ENCODE measurements around the gene ARL9.

The ARL9 gene, protein sequence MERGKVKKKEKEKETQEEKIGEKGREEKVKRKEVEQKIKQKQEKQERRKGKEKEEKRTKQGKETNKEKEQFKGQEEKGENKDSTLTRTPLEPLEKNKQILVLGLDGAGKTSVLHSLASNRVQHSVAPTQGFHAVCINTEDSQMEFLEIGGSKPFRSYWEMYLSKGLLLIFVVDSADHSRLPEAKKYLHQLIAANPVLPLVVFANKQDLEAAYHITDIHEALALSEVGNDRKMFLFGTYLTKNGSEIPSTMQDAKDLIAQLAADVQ

DNA sequence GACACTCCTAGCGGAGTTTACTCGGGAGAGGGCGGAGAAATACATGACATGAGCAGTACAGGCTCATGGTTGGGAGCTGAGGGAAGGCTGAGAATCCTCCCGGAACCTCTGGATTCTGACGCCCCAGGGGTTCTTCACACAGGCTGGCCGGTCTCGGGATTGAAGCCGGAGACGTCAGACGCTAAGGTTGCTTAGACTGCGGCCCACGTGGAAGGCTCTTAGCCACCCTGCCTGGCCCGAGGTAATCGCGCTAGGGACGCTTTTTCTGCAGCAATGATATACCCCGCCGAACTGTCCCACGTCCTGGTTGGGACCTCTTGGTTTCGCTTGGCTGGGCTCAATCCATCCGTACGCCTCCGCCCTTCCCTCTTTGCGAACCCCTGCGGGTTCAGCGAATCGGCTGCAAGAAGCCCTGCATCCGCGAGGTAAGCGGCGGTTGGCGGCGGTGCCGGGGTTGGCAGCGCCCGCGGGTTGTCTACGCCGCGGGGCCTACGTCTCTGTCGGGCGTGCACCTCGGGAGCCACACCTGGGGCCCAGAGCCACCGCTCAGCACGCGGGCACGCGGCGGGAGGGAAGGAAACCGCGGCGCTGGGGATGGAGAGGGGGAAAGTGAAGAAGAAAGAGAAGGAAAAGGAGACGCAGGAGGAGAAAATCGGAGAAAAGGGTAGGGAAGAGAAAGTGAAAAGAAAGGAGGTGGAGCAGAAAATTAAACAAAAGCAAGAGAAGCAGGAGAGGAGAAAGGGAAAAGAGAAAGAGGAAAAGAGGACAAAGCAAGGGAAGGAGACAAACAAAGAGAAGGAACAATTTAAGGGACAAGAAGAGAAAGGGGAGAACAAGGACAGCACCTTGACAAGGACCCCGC is at the start of gene ARL9:
Gene ARL9 (plus strand): TSS at position 523 of the 862 bp plus-strand sequence. CDS start 72 bp downstream, at position 595.
- no peak for DNase-seq (ENCODE audit: low read depth)
- no peak within 1 kb of the TSS for H3K4me3 ChIP-seq (ENCODE audit: low read depth, low read length)
- TF ChIP-seq, protein P1, sequence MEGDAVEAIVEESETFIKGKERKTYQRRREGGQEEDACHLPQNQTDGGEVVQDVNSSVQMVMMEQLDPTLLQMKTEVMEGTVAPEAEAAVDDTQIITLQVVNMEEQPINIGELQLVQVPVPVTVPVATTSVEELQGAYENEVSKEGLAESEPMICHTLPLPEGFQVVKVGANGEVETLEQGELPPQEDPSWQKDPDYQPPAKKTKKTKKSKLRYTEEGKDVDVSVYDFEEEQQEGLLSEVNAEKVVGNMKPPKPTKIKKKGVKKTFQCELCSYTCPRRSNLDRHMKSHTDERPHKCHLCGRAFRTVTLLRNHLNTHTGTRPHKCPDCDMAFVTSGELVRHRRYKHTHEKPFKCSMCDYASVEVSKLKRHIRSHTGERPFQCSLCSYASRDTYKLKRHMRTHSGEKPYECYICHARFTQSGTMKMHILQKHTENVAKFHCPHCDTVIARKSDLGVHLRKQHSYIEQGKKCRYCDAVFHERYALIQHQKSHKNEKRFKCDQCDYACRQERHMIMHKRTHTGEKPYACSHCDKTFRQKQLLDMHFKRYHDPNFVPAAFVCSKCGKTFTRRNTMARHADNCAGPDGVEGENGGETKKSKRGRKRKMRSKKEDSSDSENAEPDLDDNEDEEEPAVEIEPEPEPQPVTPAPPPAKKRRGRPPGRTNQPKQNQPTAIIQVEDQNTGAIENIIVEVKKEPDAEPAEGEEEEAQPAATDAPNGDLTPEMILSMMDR (IDR thresholded peaks at IDR 0.05; ENCODE audit: control insufficient read depth, extremely low read depth, insufficient read depth): no peak

DNA sequence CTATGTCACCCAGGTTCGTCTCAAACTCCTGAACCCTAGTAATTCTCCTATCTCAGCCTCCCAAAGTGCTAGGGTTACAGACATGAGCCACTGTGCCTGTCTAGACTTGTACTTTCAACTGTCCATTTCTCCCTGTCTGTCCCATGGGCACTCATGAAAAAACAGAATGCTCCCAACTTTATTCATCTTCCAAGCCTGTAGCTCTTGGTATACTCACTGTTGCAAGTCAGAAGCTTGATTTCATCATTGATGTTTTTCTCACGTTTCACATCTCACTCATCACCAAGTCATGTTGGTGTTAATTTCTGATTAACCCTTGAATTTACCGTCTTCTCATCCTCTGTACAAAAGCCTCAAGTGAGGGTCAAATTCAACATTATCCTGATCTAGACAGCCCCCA is 45.5 kb upstream of the ARL9 start:
- no peak overlapping the region for H3K4me3 ChIP-seq (ENCODE audit: low read depth, low read length)
- TF ChIP-seq, protein P1 (IDR thresholded peaks at IDR 0.05; ENCODE audit: control insufficient read depth, extremely low read depth, insufficient read depth): no peak
- DNase-seq (ENCODE audit: low read depth): no peak

DNA sequence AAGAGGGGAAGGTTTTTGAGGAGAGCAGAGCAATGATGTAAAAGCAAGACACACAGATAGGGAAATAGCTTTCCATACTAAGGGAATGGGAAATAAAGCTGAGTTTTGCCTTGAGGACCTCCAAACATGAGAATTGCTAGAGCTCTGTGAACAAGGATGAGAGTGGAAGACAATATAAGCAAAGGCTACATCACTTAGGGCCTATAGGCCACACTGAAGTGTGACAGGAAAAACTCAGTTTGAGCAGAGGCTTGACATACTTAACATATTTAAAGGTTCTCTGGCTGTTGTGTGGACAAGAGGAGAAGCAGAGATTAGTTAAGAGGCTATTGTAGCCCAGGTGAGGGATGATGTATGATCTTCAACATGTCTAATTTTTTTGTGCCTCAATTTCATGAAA is 43.4 kb upstream of the ARL9 start:
- no peak overlapping the region for H3K4me3 ChIP-seq (ENCODE audit: low read depth, low read length)
- TF ChIP-seq, protein P1 (IDR thresholded peaks at IDR 0.05; ENCODE audit: control insufficient read depth, extremely low read depth, insufficient read depth): no peak
- no peak for DNase-seq (ENCODE audit: low read depth)

DNA sequence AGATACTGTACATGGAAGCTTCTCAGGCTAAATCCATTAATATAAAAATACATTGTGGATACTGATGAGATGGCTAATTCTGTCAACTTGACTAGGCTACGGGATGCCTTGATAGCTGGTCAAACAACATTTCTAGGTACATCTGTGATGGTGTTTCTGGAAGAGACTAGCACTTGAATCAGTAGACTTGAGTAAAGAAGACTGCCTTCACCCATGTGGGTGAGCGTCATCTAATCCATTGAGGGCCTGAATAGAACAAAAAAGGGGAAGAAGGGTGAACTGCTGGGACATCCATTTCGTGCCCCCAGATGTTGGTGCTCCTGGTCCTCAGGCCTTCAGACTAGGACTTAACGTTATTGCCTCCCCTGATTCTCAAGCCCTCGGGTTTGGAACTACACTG is 41.9 kb upstream of the ARL9 start:
- no peak for DNase-seq (ENCODE audit: low read depth)

DNA sequence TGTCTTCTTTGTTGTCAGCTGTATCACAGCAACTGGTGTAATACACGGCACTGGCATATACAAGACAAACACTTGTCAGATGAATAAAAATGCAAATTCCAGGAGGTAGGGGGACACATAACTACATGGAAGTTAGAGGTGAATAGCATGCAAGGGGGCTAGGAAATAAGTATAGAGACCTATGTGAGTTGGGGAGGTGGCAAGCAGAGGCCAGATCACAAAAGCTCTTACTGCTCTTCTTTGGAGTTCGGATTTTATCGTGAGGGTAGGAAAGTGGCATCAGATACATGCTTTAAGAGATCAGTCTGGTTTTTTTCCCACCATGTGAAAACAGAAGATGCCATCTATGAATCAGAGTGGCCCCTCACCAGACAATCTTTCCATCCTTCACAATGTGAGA is 41.0 kb upstream of the ARL9 start:
- DNase-seq (ENCODE audit: low read depth): no peak
- H3K4me3 ChIP-seq (ENCODE audit: low read depth, low read length): no peak overlapping the region
- TF ChIP-seq, protein P1 (IDR thresholded peaks at IDR 0.05; ENCODE audit: control insufficient read depth, extremely low read depth, insufficient read depth): no peak

More for the DNA sequence above, 41.9 kb upstream of the ARL9 start:
- no peak overlapping the region for H3K4me3 ChIP-seq (ENCODE audit: low read depth, low read length)
- TF ChIP-seq, protein P1 (IDR thresholded peaks at IDR 0.05; ENCODE audit: control insufficient read depth, extremely low read depth, insufficient read depth): no peak

DNA sequence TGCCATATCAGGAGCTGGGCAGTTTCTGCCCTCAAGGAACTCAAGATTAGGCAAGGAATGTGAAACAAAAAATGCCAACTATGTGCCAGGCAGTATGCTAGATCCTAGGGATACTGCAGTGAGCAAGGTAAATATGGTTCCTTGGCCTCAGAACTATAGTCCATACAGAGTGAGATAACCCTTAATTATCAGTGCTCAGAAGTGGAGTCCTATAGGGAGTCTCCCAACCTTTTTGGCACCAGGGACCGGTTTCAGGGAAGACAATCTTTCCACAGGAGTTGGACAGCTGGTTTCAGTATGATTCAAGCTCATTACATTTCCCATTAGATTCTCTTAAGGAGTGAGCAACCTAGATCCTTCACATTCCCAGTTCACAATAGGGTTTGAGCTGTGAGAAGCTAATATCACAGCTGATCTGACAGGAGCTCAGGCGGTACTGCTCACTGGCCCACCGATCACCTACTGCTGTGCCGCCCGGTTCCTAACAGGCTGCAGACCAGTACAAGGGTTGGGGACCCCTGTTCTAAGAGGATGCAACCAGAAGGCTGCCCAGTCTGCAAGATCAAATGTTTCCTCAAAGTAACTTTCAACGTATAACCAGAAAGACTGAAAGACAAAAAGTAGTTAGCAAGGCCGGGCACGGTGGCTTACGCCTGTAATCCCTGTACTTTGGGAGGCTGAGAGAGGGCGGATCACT is 39.8 kb upstream of the ARL9 start:
- TF ChIP-seq, protein P1 (IDR thresholded peaks at IDR 0.05; ENCODE audit: control insufficient read depth, extremely low read depth, insufficient read depth): no peak
- H3K4me3 ChIP-seq (ENCODE audit: low read depth, low read length): peak overlapping the region; percentile 87
- no peak for DNase-seq (ENCODE audit: low read depth)

DNA sequence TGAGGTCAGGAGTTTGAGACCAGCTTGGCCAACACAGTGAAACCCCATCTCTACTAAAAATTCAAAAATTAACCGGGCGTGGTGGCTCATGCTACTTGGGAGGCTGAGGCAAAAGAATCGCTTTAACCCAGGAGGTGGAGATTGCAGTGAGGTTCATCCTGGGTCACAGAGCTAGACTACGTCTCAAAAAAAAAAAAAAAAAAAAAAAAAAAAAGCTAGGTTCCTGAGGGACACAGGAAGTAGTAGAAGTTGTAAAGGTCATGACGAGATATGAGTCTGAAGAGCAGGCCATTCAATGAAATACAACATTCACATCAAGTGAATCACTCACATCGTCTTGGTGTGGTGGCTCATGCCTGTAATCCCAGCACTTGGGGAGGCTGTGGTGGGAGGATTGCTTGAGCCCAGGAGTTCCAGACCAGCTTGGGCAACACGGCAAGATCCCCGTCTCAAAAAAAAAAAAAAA is 39.3 kb upstream of the ARL9 start:
- peak; percentile 38 for DNase-seq (ENCODE audit: low read depth)
- peak overlapping the region; percentile 87 for H3K4me3 ChIP-seq (ENCODE audit: low read depth, low read length)
